Gastroesophageal sphincter (tissue), 4 donors: Measurements from ENCODE around the gene OPCML. TPM values are rescaled to one million over a fixed set of nuclear protein-coding genes. Genes with fewer than 3 reads are reported as not detected.

Experiments used
- ATAC-seq: fragments of 150-250 bp; one replicate; pipeline ENCODE4 v1.9.1; 2016; ENCODE audit warnings: mild to moderate bottlenecking, moderate library complexity
- H3K27ac ChIP-seq, 4 donors: fragments of 200-600 bp; sonication (generic) in 3 of 4; 1 replicate in 3 of 4; 2 replicates in 1 of 4; pipeline ENCODE4 v1.5.1; 2016 to 2019
- H3K27me3 ChIP-seq: fragments of 200-600 bp; sonication (generic); one replicate; pipeline ENCODE4 v1.5.1; 2019
- H3K36me3 ChIP-seq, 2 donors: fragments of 200-600 bp; sonication (generic); one replicate each; pipeline ENCODE4 v1.5.1; 2019; ENCODE audit warnings: control low read depth in 1 of 2
- H3K4me1 ChIP-seq, 3 donors: fragments of 200-600 bp; sonication (generic); 1 replicate in 2 of 3; 2 replicates in 1 of 3; pipeline ENCODE4 v1.5.1; 2016 to 2019; ENCODE audit warnings: control low read depth in 2 of 3
- H3K4me3 ChIP-seq, 2 donors: fragments of 200-600 bp; sonication (generic); one replicate each; pipeline ENCODE4 v1.5.1; 2019; ENCODE audit warnings: mild to moderate bottlenecking in 1 of 2, moderate library complexity in 1 of 2
- H3K9me3 ChIP-seq, 3 donors: fragments of 200-600 bp; sonication (generic); one replicate each; pipeline ENCODE4 v1.5.1; 2017 to 2019; ENCODE audit warnings: control low read depth in 2 of 3
- EP300 ChIP-seq: sonication (generic); formaldehyde crosslinking; IDR thresholded peaks from one replicate; pipeline ENCODE4 v1.6.1; 2017; ENCODE audit warnings: antibody characterized with exemption, mild to moderate bottlenecking
- POLR2A ChIP-seq, 2 donors: fragments of 450-650 bp; IDR thresholded peaks; one replicate each; pipeline ENCODE4 v1.6.1; 2017; ENCODE audit warnings: antibody characterized with exemption in 2 of 2, mild to moderate bottlenecking in 2 of 2, moderate library complexity in 1 of 2
- POLR2AphosphoS5 ChIP-seq: sonication (generic); formaldehyde crosslinking; IDR thresholded peaks from one replicate; pipeline ENCODE4 v1.6.1; 2017; ENCODE audit warnings: antibody characterized with exemption
- WGBS, 2 donors: methylation state at CpG; one replicate each; pipeline ENCODE4 v1.1.5; 2018; ENCODE audit warnings: low coverage in 1 of 2; 5-methylcytosine and 5-hydroxymethylcytosine counted together
- total RNA-seq, 4 donors: library from RNA; depleted of rRNA; stranded (reverse); fragments of >200 nt; gene quantifications; one replicate each; pipeline ENCODE4 v1.1.0, GENCODE V29; 2016
- TF ChIP-seq, protein P1 (sequence below), 4 experiments: fragments of 200-600 bp in 2 of 4; fragments of 450-650 bp in 2 of 4; sonication (generic) in 1 of 4; IDR thresholded peaks; one replicate each; pipeline ENCODE4 v1.5.1; 2017 to 2019; ENCODE audit warnings: antibody characterized with exemption in 4 of 4, mild to moderate bottlenecking in 2 of 4, moderate library complexity in 2 of 4

OPCML gene
- total RNA-seq, 4 donors from 2014 or later = 0.13 to 0.93 (median 0.33) TPM

DNA sequence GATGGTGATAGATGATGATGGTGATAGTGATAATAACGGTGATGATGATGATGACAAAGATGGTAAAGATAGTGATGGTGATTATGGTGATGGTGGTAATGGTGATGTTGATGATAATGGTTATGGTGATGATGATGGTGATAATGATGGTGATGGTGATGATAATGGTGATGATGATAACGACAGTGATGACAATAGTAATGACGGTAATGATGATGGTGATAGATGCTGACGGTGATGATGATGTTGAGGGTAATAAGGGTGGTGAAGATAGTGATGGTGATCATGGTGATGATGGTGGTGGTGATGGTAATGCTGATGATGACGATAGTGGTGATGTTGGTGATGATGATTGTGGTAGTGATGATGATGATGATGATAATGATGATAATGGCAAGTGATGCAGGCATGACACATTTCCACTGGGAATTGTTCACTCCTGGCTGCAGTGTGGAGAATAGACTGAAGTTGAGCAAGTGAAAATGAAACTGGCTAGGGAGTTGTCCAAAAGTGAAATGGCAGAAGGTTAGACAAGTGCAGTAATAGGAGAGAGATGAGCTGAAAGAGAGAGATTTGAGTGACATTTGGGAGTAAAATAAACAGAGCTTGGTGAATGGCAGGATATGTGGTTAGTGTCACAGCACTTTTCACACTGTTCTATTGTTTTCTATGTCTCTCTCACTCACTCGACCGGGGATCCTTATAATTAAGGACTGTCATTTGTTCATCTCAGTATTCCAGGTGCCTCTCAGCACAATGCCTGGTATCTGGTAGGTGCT lies 992.5 kb downstream of the OPCML start:
- Histone ChIP-seq H3K9me3 (no peaks in the 10 kb centered on the region), H3K27ac (no peak overlapping the region), H3K4me1 (no peaks in the 10 kb centered on the region), H3K36me3 (no peaks in the 10 kb centered on the region), H3K4me3 (no peak overlapping the region), H3K27me3 (no peaks in the 10 kb centered on the region)
- no peak for TF ChIP-seq POLR2AphosphoS5
- no peak for TF ChIP-seq POLR2A (IDR thresholded peaks at IDR 0.05)
- TF ChIP-seq, protein P1, sequence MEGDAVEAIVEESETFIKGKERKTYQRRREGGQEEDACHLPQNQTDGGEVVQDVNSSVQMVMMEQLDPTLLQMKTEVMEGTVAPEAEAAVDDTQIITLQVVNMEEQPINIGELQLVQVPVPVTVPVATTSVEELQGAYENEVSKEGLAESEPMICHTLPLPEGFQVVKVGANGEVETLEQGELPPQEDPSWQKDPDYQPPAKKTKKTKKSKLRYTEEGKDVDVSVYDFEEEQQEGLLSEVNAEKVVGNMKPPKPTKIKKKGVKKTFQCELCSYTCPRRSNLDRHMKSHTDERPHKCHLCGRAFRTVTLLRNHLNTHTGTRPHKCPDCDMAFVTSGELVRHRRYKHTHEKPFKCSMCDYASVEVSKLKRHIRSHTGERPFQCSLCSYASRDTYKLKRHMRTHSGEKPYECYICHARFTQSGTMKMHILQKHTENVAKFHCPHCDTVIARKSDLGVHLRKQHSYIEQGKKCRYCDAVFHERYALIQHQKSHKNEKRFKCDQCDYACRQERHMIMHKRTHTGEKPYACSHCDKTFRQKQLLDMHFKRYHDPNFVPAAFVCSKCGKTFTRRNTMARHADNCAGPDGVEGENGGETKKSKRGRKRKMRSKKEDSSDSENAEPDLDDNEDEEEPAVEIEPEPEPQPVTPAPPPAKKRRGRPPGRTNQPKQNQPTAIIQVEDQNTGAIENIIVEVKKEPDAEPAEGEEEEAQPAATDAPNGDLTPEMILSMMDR (IDR thresholded peaks at IDR 0.05) = no peak
- WGBS, 2 donors = 74 to 85% methylated on average over 7 of the region's 7 CpGs
- no peak for ATAC-seq

DNA sequence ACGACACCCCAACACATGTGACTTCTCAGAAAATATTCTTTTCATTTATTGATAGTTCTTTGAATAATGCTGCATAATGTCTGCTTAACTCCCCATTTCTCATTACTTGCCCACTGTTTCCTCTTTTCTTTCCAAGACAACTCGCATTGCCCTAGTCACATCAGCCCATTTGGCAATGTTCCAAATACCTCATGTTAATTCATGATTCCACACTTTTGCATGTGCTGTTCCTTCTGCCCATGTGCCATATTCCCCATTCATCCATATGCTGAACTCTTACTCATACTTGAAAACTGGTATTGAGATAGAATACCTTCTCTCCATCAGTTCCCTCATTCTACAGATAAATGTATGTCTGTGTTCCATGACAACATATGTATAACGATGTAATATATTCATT lies 993.7 kb downstream of the OPCML start:
- no peaks in the 10 kb centered on the region for H3K36me3 ChIP-seq
- no peak overlapping the region for H3K4me3 ChIP-seq
- ATAC-seq = no peak
- no peaks in the 10 kb centered on the region for H3K4me1 ChIP-seq
- no peaks in the 10 kb centered on the region for H3K27me3 ChIP-seq
- no peak for TF ChIP-seq EP300
- no peak for TF ChIP-seq POLR2AphosphoS5
- no peak for TF ChIP-seq POLR2A (IDR thresholded peaks at IDR 0.05)
- TF ChIP-seq, protein P1 (IDR thresholded peaks at IDR 0.05) = no peak
- no peaks in the 10 kb centered on the region for H3K9me3 ChIP-seq
- no peak overlapping the region for H3K27ac ChIP-seq
- 68 to 80% methylated on average over 3 of the region's 3 CpGs for WGBS, 2 donors

DNA sequence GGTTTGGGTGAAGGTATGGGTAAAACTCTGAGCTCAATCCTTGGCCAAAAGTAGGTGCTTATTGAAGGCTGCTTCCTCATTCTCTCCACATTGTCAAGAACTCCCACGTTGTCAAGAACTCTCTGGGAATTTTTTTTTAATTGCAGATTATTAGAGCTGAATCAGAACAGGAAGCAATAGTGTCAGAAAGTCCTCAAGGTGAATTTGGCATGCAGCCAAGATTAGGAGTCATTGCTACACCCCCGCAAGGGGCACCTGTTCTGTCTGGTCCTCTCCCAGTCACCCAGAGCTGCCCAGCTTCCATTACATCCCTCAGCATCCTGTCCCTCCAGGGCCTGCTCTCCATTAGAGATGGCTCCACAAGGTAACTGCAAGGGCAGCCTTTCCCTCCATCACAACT lies 996.5 kb downstream of the OPCML start:
- TF ChIP-seq EP300 = no peak
- 14 to 71% methylated on average over 1 to 2 of the region's 2 CpGs for WGBS, 2 donors
- Histone ChIP-seq H3K9me3 (no peaks in the 10 kb centered on the region), H3K4me1 (no peaks in the 10 kb centered on the region), H3K27ac (no peak overlapping the region), H3K36me3 (no peaks in the 10 kb centered on the region), H3K27me3 (no peaks in the 10 kb centered on the region), H3K4me3 (no peak overlapping the region)
- ATAC-seq = no peak

DNA sequence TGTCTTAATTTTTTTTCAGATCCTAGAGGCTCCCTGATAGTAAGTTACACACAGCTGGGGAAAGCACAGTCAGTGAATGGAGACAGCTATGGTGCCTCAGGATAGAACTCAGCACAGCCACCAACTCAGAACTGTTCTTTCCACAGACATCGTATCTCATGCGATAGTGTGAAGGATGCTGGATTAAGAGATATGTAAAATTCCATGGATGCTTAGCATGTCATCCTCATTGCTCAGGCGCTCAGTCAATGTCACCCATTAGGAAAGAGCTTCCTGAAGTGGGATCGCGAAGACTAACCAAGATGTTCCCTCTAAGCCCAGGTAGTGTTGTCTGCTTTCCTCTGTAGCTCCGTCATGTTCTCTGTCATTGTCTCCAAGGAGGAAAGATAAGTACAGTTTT lies 1000.4 kb downstream of the OPCML start:
- Histone ChIP-seq H3K27me3 (no peaks in the 10 kb centered on the region), H3K27ac (no peak overlapping the region), H3K36me3 (no peaks in the 10 kb centered on the region), H3K4me3 (no peak overlapping the region), H3K4me1 (no peaks in the 10 kb centered on the region), H3K9me3 (no peaks in the 10 kb centered on the region)
- 73 to 74% methylated on average over 5 to 6 of the region's 6 CpGs for WGBS, 2 donors
- TF ChIP-seq EP300 = no peak
- TF ChIP-seq, protein P1 (IDR thresholded peaks at IDR 0.05) = no peak
- no peak for TF ChIP-seq POLR2AphosphoS5
- no peak for TF ChIP-seq POLR2A (IDR thresholded peaks at IDR 0.05)
- ATAC-seq = no peak

DNA sequence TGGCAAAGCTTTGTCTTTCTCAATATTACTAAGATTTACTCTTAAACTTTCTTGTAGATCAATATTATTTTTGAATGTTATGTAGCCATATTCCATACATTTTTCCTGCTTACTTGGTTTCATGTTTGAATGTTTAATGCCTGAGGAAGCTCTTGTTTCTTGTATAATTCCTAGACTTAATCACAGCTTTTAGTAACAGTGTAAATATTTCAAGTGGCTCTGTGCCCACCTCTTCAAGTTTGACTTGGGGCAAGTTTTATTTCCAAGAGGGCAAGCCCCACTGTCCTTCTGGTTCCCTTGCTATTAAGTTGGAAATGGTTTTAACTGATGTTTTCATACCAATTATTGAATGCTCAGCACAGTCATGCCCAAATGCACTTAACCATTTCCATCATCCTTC lies 1004.1 kb downstream of the OPCML start:
- H3K4me1 ChIP-seq = no peaks in the 10 kb centered on the region
- H3K4me3 ChIP-seq = no peak overlapping the region
- H3K36me3 ChIP-seq = no peaks in the 10 kb centered on the region
- no peak overlapping the region for H3K27ac ChIP-seq
- H3K27me3 ChIP-seq = no peaks in the 10 kb centered on the region
- no peaks in the 10 kb centered on the region for H3K9me3 ChIP-seq
- TF ChIP-seq POLR2AphosphoS5 (no peak), POLR2A (IDR thresholded peaks at IDR 0.05) (no peak), EP300 (no peak)
- TF ChIP-seq, protein P1 (IDR thresholded peaks at IDR 0.05) = no peak
- no peak for ATAC-seq
